Stomach (tissue), 9 donors: Measurements from ENCODE around the gene KCNK10. TPM values are rescaled to one million over a fixed set of nuclear protein-coding genes. Genes with fewer than 3 reads are reported as not detected.

Experiments used
- DNase-seq, 2 donors: peaks; one replicate each; pipeline versions ENCODE4 v3.0.0 to v3.0.0-alpha.2; 2013 to 2019
- H3K27ac ChIP-seq, 5 donors: fragments of 200-600 bp in 4 of 5; sonication (generic) in 4 of 5; one replicate each; pipeline ENCODE4 v1.5.1; 2013 to 2019; ENCODE audit warnings: mild to moderate bottlenecking in 1 of 5, moderate library complexity in 1 of 5
- H3K27me3 ChIP-seq, 3 donors: fragments of 200-600 bp; sonication (generic); one replicate each; pipeline ENCODE4 v1.5.1; 2017 to 2019; ENCODE audit warnings: mixed run types in 1 of 3
- H3K36me3 ChIP-seq, 4 donors: fragments of 200-600 bp; sonication (generic); 1 replicate in 3 of 4; 2 replicates in 1 of 4; pipeline ENCODE4 v1.5.1; 2016 to 2019
- H3K4me1 ChIP-seq, 4 donors: fragments of 200-600 bp; sonication (generic); one replicate each; pipeline ENCODE4 v1.5.1; 2016 to 2019
- H3K4me3 ChIP-seq, 4 donors: fragments of 200-600 bp; sonication (generic) in 3 of 4; one replicate each; pipeline ENCODE4 v1.5.1; 2016 to 2019; ENCODE audit warnings: mild to moderate bottlenecking in 1 of 4
- H3K9me3 ChIP-seq, 4 donors: fragments of 200-600 bp; sonication (generic); one replicate each; pipeline ENCODE4 v1.5.1; 2016 to 2019
- EP300 ChIP-seq: sonication (generic); formaldehyde crosslinking; IDR thresholded peaks from one replicate; pipeline ENCODE4 v1.6.1; 2017; ENCODE audit warnings: antibody characterized with exemption
- POLR2A ChIP-seq, 4 donors: fragments of 450-650 bp; IDR thresholded peaks; one replicate each; pipeline ENCODE4 v1.6.1; 2016; ENCODE audit warnings: antibody characterized with exemption in 4 of 4, control low read depth in 2 of 4, mild to moderate bottlenecking in 1 of 4, moderate library complexity in 1 of 4
- POLR2AphosphoS5 ChIP-seq, 3 donors: sonication (generic); formaldehyde crosslinking; IDR thresholded peaks; one replicate each; pipeline ENCODE4 v1.6.1; 2016; ENCODE audit warnings: antibody characterized with exemption in 3 of 3
- WGBS, 5 donors: extraction: QIAGEN DNeasy Blood & Tissue Kit in 3 of 5; methylation state at CpG; one replicate each; pipeline versions ENCODE4 v1.1.5 to v1.1.7; 2013 to 2018; 5-methylcytosine and 5-hydroxymethylcytosine counted together
- intact Hi-C: fragments of 100-400 bp; cut with DNase I; formaldehyde crosslinking; loops from one replicate; pipeline ENCODE4 v1.15.1; 2023; ENCODE audit warnings: low total_unique reads
- polyA plus RNA-seq, 3 donors: library from polyadenylated mRNA; stranded (reverse); fragments of 200-250 nt; gene quantifications; one replicate each; pipeline ENCODE4 v1.2.3, GENCODE V29; 2013
- total RNA-seq, 5 donors: library from RNA; depleted of rRNA; stranded (reverse); fragments of >200 nt; gene quantifications; one replicate each; pipeline versions ENCODE4 v1.1.0 to v1.2.3, GENCODE V29; 2014 to 2016
- TF ChIP-seq, protein P1 (sequence below), 7 experiments: fragments of 450-650 bp in 4 of 7; fragments of 200-600 bp in 3 of 7; sonication (generic) in 3 of 7; IDR thresholded peaks; one replicate each; pipeline ENCODE4 v1.5.1; 2016 to 2019; ENCODE audit warnings: antibody characterized with exemption in 7 of 7, control low read depth in 2 of 7, mild to moderate bottlenecking in 1 of 7
- donor health status: healthy with polysubstance abuse.
- donor health status: Bipolar disorder and iron deficiency.
- donor health status: healthy.

Gene KCNK10
- total and polyA plus RNA-seq, 8 donors = 0.06 to 8.7 (median 1.0) TPM; not detected in 1

DNA sequence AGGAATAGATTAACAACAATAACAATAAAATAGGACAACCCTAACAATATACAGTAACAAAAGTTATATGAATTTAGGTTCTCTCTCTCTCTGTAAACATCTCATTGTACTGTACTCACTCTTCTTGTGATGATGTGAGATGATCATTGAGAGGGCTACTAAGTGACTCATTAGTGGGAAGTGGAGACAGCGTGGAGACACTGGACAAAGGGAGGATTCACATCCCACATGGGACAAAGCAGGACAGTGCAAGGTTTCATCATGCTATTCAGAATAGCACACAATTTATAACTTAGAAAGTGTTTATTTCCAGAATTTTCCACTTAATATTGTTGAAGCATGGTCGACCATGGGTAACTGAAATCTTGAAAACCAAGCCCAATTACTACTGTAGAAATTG lies 36.4 kb upstream of the KCNK10 start:
- WGBS, 5 donors = 51 to 67% (median 60%) methylated on average over 2 of the region's 2 CpGs
- no peak for DNase-seq
- no peaks in the 10 kb centered on the region for H3K36me3 ChIP-seq
- peaks cover 0 to 8% (median 0%) of the 10 kb centered on the region in 4 donors for H3K9me3 ChIP-seq
- no peak for TF ChIP-seq POLR2AphosphoS5 (IDR thresholded peaks at IDR 0.05)
- no peak for TF ChIP-seq POLR2A (IDR thresholded peaks at IDR 0.05)
- H3K4me3 ChIP-seq = no peak overlapping the region
- H3K27ac ChIP-seq = no peak overlapping the region
- H3K27me3 ChIP-seq = no peaks in the 10 kb centered on the region
- intact Hi-C loops = no loop called here
- H3K4me1 ChIP-seq = no peaks in the 10 kb centered on the region

DNA sequence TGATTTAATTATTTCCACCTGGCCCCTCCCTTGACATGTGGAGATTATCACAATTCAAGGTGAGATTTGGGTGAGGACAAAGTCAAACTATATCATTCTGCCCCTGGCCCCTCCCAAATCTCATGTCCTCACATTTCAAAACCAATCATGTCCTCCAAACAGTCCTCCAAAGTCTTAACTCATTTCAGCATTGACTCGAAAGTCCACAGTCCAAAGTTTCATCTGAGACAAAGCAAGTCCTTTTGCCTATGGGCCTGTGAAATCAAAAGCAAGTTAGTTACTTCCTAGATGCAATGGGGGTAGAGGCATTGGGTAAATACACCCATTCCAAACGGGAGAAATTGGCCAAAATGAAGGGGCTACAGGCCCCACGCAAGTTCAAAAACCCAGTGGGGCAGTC lies 31.3 kb upstream of the KCNK10 start:
- no peaks in the 10 kb centered on the region for H3K4me1 ChIP-seq
- DNase-seq = no peak
- no peaks in the 10 kb centered on the region for H3K9me3 ChIP-seq
- intact Hi-C loops = no loop called here
- no peak overlapping the region for H3K27ac ChIP-seq
- H3K36me3 ChIP-seq = no peaks in the 10 kb centered on the region
- whole genome bisulfite sequencing, 5 donors = 59 to 73% (median 60%) methylated on average over 3 of the region's 3 CpGs
- H3K4me3 ChIP-seq = no peak overlapping the region
- no peak for TF ChIP-seq POLR2A (IDR thresholded peaks at IDR 0.05)
- H3K27me3 ChIP-seq = no peaks in the 10 kb centered on the region

DNA sequence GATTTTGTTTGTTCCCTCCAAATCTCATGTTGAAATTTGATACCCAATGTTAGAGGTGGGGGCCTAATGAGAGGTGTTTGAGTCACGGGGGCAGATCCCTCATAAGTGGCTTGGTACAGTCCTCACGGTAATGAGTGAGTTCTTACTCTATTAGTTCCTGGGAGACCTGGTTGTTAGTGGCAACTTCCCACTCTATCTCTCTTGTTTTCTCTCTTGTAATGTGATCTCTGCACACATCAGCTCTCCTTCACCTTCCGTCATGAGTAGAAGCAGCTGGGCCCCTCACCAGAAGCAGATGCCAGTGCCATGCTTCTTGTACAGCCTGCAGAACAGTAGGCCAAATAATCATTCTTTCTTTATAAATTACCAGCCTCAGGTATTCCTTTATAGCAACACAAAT lies 29.6 kb upstream of the KCNK10 start:
- no peaks in the 10 kb centered on the region for H3K27me3 ChIP-seq
- H3K4me3 ChIP-seq = no peak overlapping the region
- no peaks in the 10 kb centered on the region for H3K36me3 ChIP-seq
- H3K4me1 ChIP-seq = no peaks in the 10 kb centered on the region
- 33 to 52% (median 38%) methylated on average over 3 of the region's 3 CpGs for WGBS, 5 donors
- peak in 1 of 2 donors; percentile 5 for DNase-seq
- TF ChIP-seq POLR2A (IDR thresholded peaks at IDR 0.05) = no peak
- no peak for TF ChIP-seq EP300
- TF ChIP-seq POLR2AphosphoS5 (IDR thresholded peaks at IDR 0.05) = no peak
- intact Hi-C loops = no loop called here
- no peaks in the 10 kb centered on the region for H3K9me3 ChIP-seq
- H3K27ac ChIP-seq = no peak overlapping the region

DNA sequence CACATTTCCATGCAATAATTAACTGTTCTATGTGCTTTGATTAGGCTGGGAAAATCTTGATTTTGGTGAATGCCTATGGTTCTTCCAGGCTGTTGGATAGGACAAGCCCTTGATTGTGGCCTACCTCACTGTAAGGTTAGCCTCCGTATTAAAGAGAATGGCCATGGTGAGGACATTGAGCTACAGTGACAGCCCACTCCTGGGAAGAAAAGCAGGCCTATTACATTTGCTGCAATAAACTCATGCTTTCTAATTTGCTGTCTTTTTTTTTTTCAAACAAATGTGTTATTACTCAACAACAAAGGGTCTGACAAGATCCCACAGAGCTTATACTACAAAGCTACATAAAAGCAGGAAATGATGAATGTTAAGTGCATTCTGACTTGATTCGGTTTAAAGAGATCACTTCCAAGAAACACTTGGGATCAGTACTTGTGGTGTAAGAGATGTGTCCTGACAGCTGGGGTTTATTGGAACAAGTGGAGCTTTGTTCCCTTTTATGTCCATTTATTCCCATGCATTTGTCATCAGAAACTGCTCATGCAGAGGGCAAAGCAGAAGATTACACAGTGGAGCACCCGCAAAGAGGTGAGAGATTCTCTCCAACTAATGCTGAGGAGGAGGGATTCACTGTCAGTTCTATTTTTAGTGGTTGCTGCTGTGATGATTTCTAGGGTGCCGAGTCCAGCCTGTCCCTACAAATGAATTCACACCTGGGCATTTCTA lies 29.1 kb upstream of the KCNK10 start:
- H3K27ac ChIP-seq = no peak overlapping the region
- WGBS, 5 donors = 61 to 79% (median 71%) methylated on average over 4 of the region's 4 CpGs
- no peaks in the 10 kb centered on the region for H3K36me3 ChIP-seq
- H3K9me3 ChIP-seq = no peaks in the 10 kb centered on the region
- TF ChIP-seq, protein P1, sequence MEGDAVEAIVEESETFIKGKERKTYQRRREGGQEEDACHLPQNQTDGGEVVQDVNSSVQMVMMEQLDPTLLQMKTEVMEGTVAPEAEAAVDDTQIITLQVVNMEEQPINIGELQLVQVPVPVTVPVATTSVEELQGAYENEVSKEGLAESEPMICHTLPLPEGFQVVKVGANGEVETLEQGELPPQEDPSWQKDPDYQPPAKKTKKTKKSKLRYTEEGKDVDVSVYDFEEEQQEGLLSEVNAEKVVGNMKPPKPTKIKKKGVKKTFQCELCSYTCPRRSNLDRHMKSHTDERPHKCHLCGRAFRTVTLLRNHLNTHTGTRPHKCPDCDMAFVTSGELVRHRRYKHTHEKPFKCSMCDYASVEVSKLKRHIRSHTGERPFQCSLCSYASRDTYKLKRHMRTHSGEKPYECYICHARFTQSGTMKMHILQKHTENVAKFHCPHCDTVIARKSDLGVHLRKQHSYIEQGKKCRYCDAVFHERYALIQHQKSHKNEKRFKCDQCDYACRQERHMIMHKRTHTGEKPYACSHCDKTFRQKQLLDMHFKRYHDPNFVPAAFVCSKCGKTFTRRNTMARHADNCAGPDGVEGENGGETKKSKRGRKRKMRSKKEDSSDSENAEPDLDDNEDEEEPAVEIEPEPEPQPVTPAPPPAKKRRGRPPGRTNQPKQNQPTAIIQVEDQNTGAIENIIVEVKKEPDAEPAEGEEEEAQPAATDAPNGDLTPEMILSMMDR (IDR thresholded peaks at IDR 0.05) = no peak
- TF ChIP-seq POLR2AphosphoS5 (IDR thresholded peaks at IDR 0.05) (no peak), EP300 (no peak), POLR2A (IDR thresholded peaks at IDR 0.05) (no peak)
- intact Hi-C loops = no loop called here
- H3K27me3 ChIP-seq = no peaks in the 10 kb centered on the region
- H3K4me1 ChIP-seq = no peaks in the 10 kb centered on the region
- no peak overlapping the region for H3K4me3 ChIP-seq
- DNase-seq = peak in 1 of 2 donors; percentile 14

DNA sequence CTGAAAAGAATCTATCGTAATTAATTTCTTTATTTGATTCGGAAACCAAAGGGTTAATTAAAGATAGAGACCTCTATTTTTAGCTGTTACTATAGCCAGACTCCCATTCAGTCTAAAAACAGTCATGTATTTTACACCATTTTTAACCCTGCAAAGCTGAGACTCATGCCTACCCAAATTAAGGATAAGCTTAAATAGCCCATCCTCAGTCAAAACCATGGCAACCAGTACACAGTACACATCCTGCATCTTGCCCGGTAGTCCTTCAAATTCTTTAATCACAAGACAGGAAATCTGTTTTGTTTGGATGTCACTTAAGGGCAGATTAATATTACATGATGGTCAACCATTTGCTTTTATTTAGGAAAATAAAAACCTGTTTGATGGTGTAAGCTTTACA lies 25.5 kb upstream of the KCNK10 start:
- Histone ChIP-seq H3K4me3 (no peak overlapping the region), H3K9me3 (no peaks in the 10 kb centered on the region), H3K4me1 (no peaks in the 10 kb centered on the region), H3K36me3 (no peaks in the 10 kb centered on the region), H3K27me3 (no peaks in the 10 kb centered on the region), H3K27ac (no peak overlapping the region)
- DNase-seq = peak in 1 of 2 donors; percentile 4
- 57 to 68% (median 63%) methylated on average over 3 of the region's 3 CpGs for WGBS, 5 donors
- intact Hi-C loops = no loop called here
- TF ChIP-seq POLR2A (IDR thresholded peaks at IDR 0.05) = no peak
- TF ChIP-seq POLR2AphosphoS5 (IDR thresholded peaks at IDR 0.05) = no peak
- TF ChIP-seq, protein P1 (IDR thresholded peaks at IDR 0.05) = no peak
- TF ChIP-seq EP300 = no peak

DNA sequence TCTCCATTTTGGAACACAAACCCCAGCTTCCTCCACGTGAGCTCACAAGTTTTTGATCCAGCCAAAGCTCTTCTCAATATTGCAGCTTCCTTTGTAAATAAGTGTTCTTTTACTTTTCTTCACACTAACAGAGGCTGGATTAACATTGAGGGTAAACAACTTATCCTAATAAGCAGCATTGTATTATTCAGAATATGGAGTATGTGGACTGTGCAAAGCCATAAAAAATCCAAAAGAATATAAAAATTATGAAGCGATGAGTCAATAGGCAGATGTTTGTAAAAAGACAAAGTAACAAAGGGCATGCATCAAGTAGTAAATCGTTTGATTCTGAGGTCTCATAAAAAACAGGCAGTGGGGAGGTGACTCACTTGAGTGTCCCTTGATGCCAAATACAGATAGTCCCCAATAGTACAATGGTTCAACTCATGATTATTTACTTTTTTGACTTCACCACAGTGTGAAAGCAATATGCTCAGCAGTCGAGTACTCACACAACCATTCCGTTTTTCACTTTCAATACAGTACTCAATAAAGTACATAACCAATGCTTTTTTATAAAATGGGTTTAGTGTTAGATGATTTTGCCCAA lies 23.1 kb upstream of the KCNK10 start:
- Histone ChIP-seq H3K4me3 (no peak overlapping the region), H3K4me1 (no peaks in the 10 kb centered on the region), H3K27ac (no peak overlapping the region), H3K36me3 (no peaks in the 10 kb centered on the region), H3K27me3 (no peaks in the 10 kb centered on the region), H3K9me3 (no peaks in the 10 kb centered on the region)
- intact Hi-C loops = no loop called here
- TF ChIP-seq POLR2AphosphoS5 (IDR thresholded peaks at IDR 0.05) (no peak), POLR2A (IDR thresholded peaks at IDR 0.05) (no peak), EP300 (no peak)
- TF ChIP-seq, protein P1 (IDR thresholded peaks at IDR 0.05) = no peak
- no peak for DNase-seq
- 47 to 61% (median 48%) methylated on average over 5 of the region's 5 CpGs for WGBS, 5 donors
